GM20431 (cell line): ENCODE results near the gene TMEM141.

Source experiments
- in situ Hi-C: fragments of 300-500 bp; cut with MseI, MboI; formaldehyde crosslinking; loops from one replicate; pipeline ENCODE4 v1.15.0; 2020; ENCODE audit warnings: low sequenced_read_pairs; ENCODE audit not compliant: unreplicated experiment

TMEM141 gene

GRCh38 chr9:136806631-136807201 lies 15.6 kb downstream of the TMEM141 start:
- in situ Hi-C loops = no loop called here

- in situ Hi-C loops = no loop called here
These were observed 16.3 kb downstream of the TMEM141 start, which contains the start of gene RABL6 for GRCh38 chr9:136807281-136808074. Gene RABL6 (plus strand): TSS chr9:136807948. CDS start chr9:136808197, 249 bp downstream.

- in situ Hi-C loops = no loop called here
These were observed 17.1 kb downstream of the TMEM141 start for GRCh38 chr9:136808075-136808805.

GRCh38 chr9:136808806-136809158 lies 17.6 kb downstream of the TMEM141 start:
- in situ Hi-C loops = no loop called here

- in situ Hi-C loops = no loop called here
These were observed 23.7 kb downstream of the TMEM141 start for GRCh38 chr9:136814725-136815421.

- in situ Hi-C loops = no loop called here
These were observed 24.3 kb downstream of the TMEM141 start for GRCh38 chr9:136815422-136815782.

- in situ Hi-C loops = no loop called here
These were observed 30.1 kb downstream of the TMEM141 start for GRCh38 chr9:136820971-136821825.

- in situ Hi-C loops = no loop called here
These were observed 30.8 kb downstream of the TMEM141 start for GRCh38 chr9:136821826-136822544.

GRCh38 chr9:136823136-136824046 lies 32.2 kb downstream of the TMEM141 start:
- in situ Hi-C loops = no loop called here

GRCh38 chr9:136824496-136825225 lies 33.5 kb downstream of the TMEM141 start:
- in situ Hi-C loops = no loop called here

GRCh38 chr9:136825295-136826187 lies 34.4 kb downstream of the TMEM141 start:
- in situ Hi-C loops = no loop called here

- in situ Hi-C loops = no loop called here
These were observed 35.0 kb downstream of the TMEM141 start for GRCh38 chr9:136826188-136826541.

- in situ Hi-C loops = no loop called here
These were observed 35.8 kb downstream of the TMEM141 start for GRCh38 chr9:136826703-136827582.

- in situ Hi-C loops = no loop called here
These were observed 36.8 kb downstream of the TMEM141 start for GRCh38 chr9:136827794-136828473.
